Peyer's patch (tissue), 4 donors: Measurements from ENCODE around the gene RABEPK. TPM values are rescaled to one million over a fixed set of nuclear protein-coding genes. Genes with fewer than 3 reads are reported as not detected.
A peak's percentile ranks its signal among the peaks of the same experiment; 100 is the strongest.
"Not testable (repeated sequence)": the region's sequence is repeated elsewhere in the genome, so short reads cannot be mapped to it uniquely, and the experiment has no call there.

Experiments used
- DNase-seq, 3 donors: peaks; one replicate each; pipeline ENCODE4 v3.0.0-alpha.2; 2017 to 2019
- H3K27ac ChIP-seq, 4 donors: fragments of 200-600 bp; sonication (generic); one replicate each; pipeline ENCODE4 v1.5.1; 2016 to 2019
- H3K27me3 ChIP-seq, 2 donors: fragments of 200-600 bp; sonication (generic); one replicate each; pipeline ENCODE4 v1.5.1; 2019
- H3K36me3 ChIP-seq, 3 donors: fragments of 200-600 bp; sonication (generic); one replicate each; pipeline ENCODE4 v1.5.1; 2016 to 2019
- H3K4me1 ChIP-seq, 4 donors: fragments of 200-600 bp; sonication (generic); one replicate each; pipeline ENCODE4 v1.5.1; 2016 to 2019
- H3K4me3 ChIP-seq, 4 donors: fragments of 200-600 bp; sonication (generic); 1 replicate in 3 of 4; 2 replicates in 1 of 4; pipeline ENCODE4 v1.5.1; 2016 to 2019; ENCODE audit warnings: mild to moderate bottlenecking in 1 of 4
- H3K9me3 ChIP-seq, 4 donors: fragments of 200-600 bp; sonication (generic); one replicate each; pipeline ENCODE4 v1.5.1; 2016 to 2019; ENCODE audit warnings: mild to moderate bottlenecking in 1 of 4
- CTCF ChIP-seq, 6 experiments: fragments of 450-650 bp in 4 of 6; fragments of 200-600 bp in 2 of 6; sonication (generic) in 1 of 6; IDR thresholded peaks; one replicate each; pipeline ENCODE4 v1.5.1; 2017 to 2019; ENCODE audit warnings: antibody characterized with exemption in 6 of 6, mild to moderate bottlenecking in 3 of 6, moderate library complexity in 1 of 6
- POLR2A ChIP-seq, 2 donors: fragments of 450-650 bp; IDR thresholded peaks; one replicate each; pipeline ENCODE4 v1.5.1; 2017; ENCODE audit warnings: antibody characterized with exemption in 2 of 2, mild to moderate bottlenecking in 2 of 2, moderate library complexity in 2 of 2
- total RNA-seq, 4 donors: library from RNA; depleted of rRNA; stranded (reverse); fragments of >200 nt; gene quantifications; one replicate each; pipeline ENCODE4 v1.1.0, GENCODE V29; 2016

Gene RABEPK
- total RNA-seq, 4 donors from 2014 or later: 6.3 to 9.2 (median 7.7) TPM

- Histone ChIP-seq H3K36me3 (peaks cover 0 to 11% (median 0%) of the 10 kb centered on the region in 3 donors), H3K9me3 (no peaks in the 10 kb centered on the region), H3K27ac (peak overlapping the region in 2 of 4 donors; percentile 28 to 32), H3K4me1 (peaks cover 0 to 19% (median 0%) of the 10 kb centered on the region in 4 donors), H3K27me3 (no peaks in the 10 kb centered on the region), H3K4me3 (no peak overlapping the region)
- no peak for DNase-seq
- TF ChIP-seq POLR2A (IDR thresholded peaks at IDR 0.05) (no peak), CTCF (IDR thresholded peaks at IDR 0.05) (no peak)
Measured at GRCh38 chr9:125161284-125161918, 38.9 kb upstream of the RABEPK start.

GRCh38 chr9:125162891-125163290 is 37.5 kb upstream of the RABEPK start:
- DNase-seq, H3K36me3 ChIP-seq: not testable (repeated sequence)

GRCh38 chr9:125166762-125167161 is 33.6 kb upstream of the RABEPK start:
- Histone ChIP-seq H3K9me3 (no peaks in the 10 kb centered on the region), H3K27ac (no peak overlapping the region), H3K36me3 (peaks cover 0 to 28% (median 0%) of the 10 kb centered on the region in 3 donors), H3K4me1 (no peaks in the 10 kb centered on the region), H3K27me3 (no peaks in the 10 kb centered on the region), H3K4me3 (no peak overlapping the region)
- no peak for DNase-seq
- no peak for TF ChIP-seq CTCF (IDR thresholded peaks at IDR 0.05)
- no peak for TF ChIP-seq POLR2A (IDR thresholded peaks at IDR 0.05)

More at GRCh38 chr9:125162891-125163290, 37.5 kb upstream of the RABEPK start:
- peaks cover 0 to 19% (median 0%) of the 10 kb centered on the region in 4 donors for H3K4me1 ChIP-seq
- not testable (repeated sequence) for H3K4me3 ChIP-seq, H3K9me3 ChIP-seq, H3K27ac ChIP-seq, H3K27me3 ChIP-seq

GRCh38 chr9:125169895-125170294 is 30.4 kb upstream of the RABEPK start:
- Histone ChIP-seq H3K9me3 (no peaks in the 10 kb centered on the region), H3K27me3 (no peaks in the 10 kb centered on the region), H3K4me1 (peaks cover 0 to 11% (median 1%) of the 10 kb centered on the region in 4 donors), H3K36me3 (peaks cover 0 to 28% (median 0%) of the 10 kb centered on the region in 3 donors), H3K27ac (no peak overlapping the region), H3K4me3 (no peak overlapping the region)
- TF ChIP-seq POLR2A (IDR thresholded peaks at IDR 0.05) (no peak), CTCF (IDR thresholded peaks at IDR 0.05) (no peak)
- DNase-seq: no peak

- TF ChIP-seq POLR2A (IDR thresholded peaks at IDR 0.05) (no peak), CTCF (IDR thresholded peaks at IDR 0.05) (no peak)
- H3K27ac ChIP-seq: no peak overlapping the region
- H3K4me3 ChIP-seq: no peak overlapping the region
- H3K4me1 ChIP-seq: peaks cover 0 to 14% (median 1%) of the 10 kb centered on the region in 4 donors
- no peak for DNase-seq
- peaks cover 0 to 28% (median 0%) of the 10 kb centered on the region in 3 donors for H3K36me3 ChIP-seq
- no peaks in the 10 kb centered on the region for H3K9me3 ChIP-seq
- no peaks in the 10 kb centered on the region for H3K27me3 ChIP-seq
Measured at GRCh38 chr9:125172031-125172755, 28.1 kb upstream of the RABEPK start.

GRCh38 chr9:125176636-125177035 is 23.7 kb upstream of the RABEPK start:
- Histone ChIP-seq H3K4me1 (peaks cover 0 to 15% (median 1%) of the 10 kb centered on the region in 4 donors), H3K27me3 (no peaks in the 10 kb centered on the region), H3K27ac (no peak overlapping the region), H3K4me3 (no peak overlapping the region), H3K9me3 (no peaks in the 10 kb centered on the region), H3K36me3 (no peaks in the 10 kb centered on the region)
- DNase-seq: no peak
- no peak for TF ChIP-seq CTCF (IDR thresholded peaks at IDR 0.05)
- TF ChIP-seq POLR2A (IDR thresholded peaks at IDR 0.05): no peak
